GM23338 (cell line): Measurements from ENCODE around the gene GRIPAP1.

Experiments
- CREB1 ChIP-seq: fragments of 250-450 bp; sonication (Bioruptor Pico); IDR thresholded peaks from 2 replicates; pipeline ENCODE4 v1.5.0; 2020; ENCODE audit warnings: low read depth, mild to moderate bottlenecking, moderate library complexity
- CTCF ChIP-seq, 2 experiments: fragments of 200-600 bp in 1 of 2; sonication (generic) in 1 of 2; conservative IDR thresholded peaks; 2 replicates each; pipeline versions ENCODE4 v1.5.1 to v1.6.1; 2016 to 2017; ENCODE audit warnings: antibody characterized with exemption in 2 of 2, low read depth in 2 of 2, mild to moderate bottlenecking in 2 of 2, moderate library complexity in 1 of 2
- EZH2 ChIP-seq: fragments of 200-600 bp; sonication (generic); IDR thresholded peaks from one replicate; pipeline ENCODE4 v1.8.0; 2017; ENCODE audit warnings: antibody characterized with exemption, mild to moderate bottlenecking, low read depth; ENCODE audit not compliant: unreplicated experiment
- EZH2phosphoT487 ChIP-seq: fragments of 200-600 bp; sonication (generic); IDR thresholded peaks from one replicate; pipeline ENCODE4 v1.8.1; 2018; ENCODE audit warnings: antibody characterized with exemption; ENCODE audit not compliant: unreplicated experiment
- JUNB ChIP-seq: IDR thresholded peaks from one replicate; pipeline ENCODE4 v1.6.1; 2016; ENCODE audit warnings: antibody characterized with exemption; ENCODE audit not compliant: unreplicated experiment
- NANOG ChIP-seq: IDR thresholded peaks from 2 replicates; pipeline ENCODE4 v1.6.1; 2016; ENCODE audit warnings: antibody characterized with exemption, borderline replicate concordance
- POLR2AphosphoS5 ChIP-seq: IDR thresholded peaks from 2 replicates; pipeline ENCODE4 v1.6.1; 2016; ENCODE audit warnings: antibody characterized with exemption, low read depth
- STAT1 ChIP-seq: IDR thresholded peaks from one replicate; pipeline ENCODE4 v1.6.1; 2016; ENCODE audit warnings: antibody characterized with exemption; ENCODE audit not compliant: unreplicated experiment
- ZNF114 ChIP-seq: fragments of 250-450 bp; sonication (Bioruptor Pico); IDR thresholded peaks from 2 replicates; pipeline ENCODE4 v1.5.0; 2020; ENCODE audit warnings: mild to moderate bottlenecking, moderate library complexity
- TF ChIP-seq, protein P1 (sequence below): IDR thresholded peaks from one replicate; pipeline ENCODE4 v1.6.1; 2018; ENCODE audit warnings: antibody characterized with exemption; ENCODE audit not compliant: unreplicated experiment
- TF ChIP-seq, protein P2 (sequence below): IDR thresholded peaks from 2 replicates; pipeline ENCODE4 v1.6.1; 2016; ENCODE audit warnings: antibody characterized with exemption
- TF ChIP-seq, protein P3 (sequence below): fragments of 250-450 bp; sonication (Bioruptor Pico); IDR thresholded peaks from 2 replicates; pipeline ENCODE4 v1.5.0; 2020; ENCODE audit warnings: mild to moderate bottlenecking, moderate library complexity

GRCh38 chrX:49000636-49001035 lies 1.4 kb downstream of the GRIPAP1 start:
- TF ChIP-seq CTCF (conservative IDR thresholded peaks at IDR 0.05; ENCODE audit: low read depth in 2 of 2) (no peak), EZH2 (no peak), EZH2phosphoT487 (no peak), POLR2AphosphoS5 (no peak), CREB1 (CRISPR knock-in tag) (no peak), ZNF114 (no peak), JUNB (no peak), NANOG (no peak), STAT1 (no peak)
- TF ChIP-seq, protein P1, sequence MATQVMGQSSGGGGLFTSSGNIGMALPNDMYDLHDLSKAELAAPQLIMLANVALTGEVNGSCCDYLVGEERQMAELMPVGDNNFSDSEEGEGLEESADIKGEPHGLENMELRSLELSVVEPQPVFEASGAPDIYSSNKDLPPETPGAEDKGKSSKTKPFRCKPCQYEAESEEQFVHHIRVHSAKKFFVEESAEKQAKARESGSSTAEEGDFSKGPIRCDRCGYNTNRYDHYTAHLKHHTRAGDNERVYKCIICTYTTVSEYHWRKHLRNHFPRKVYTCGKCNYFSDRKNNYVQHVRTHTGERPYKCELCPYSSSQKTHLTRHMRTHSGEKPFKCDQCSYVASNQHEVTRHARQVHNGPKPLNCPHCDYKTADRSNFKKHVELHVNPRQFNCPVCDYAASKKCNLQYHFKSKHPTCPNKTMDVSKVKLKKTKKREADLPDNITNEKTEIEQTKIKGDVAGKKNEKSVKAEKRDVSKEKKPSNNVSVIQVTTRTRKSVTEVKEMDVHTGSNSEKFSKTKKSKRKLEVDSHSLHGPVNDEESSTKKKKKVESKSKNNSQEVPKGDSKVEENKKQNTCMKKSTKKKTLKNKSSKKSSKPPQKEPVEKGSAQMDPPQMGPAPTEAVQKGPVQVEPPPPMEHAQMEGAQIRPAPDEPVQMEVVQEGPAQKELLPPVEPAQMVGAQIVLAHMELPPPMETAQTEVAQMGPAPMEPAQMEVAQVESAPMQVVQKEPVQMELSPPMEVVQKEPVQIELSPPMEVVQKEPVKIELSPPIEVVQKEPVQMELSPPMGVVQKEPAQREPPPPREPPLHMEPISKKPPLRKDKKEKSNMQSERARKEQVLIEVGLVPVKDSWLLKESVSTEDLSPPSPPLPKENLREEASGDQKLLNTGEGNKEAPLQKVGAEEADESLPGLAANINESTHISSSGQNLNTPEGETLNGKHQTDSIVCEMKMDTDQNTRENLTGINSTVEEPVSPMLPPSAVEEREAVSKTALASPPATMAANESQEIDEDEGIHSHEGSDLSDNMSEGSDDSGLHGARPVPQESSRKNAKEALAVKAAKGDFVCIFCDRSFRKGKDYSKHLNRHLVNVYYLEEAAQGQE, result no peak
- TF ChIP-seq, protein P2, sequence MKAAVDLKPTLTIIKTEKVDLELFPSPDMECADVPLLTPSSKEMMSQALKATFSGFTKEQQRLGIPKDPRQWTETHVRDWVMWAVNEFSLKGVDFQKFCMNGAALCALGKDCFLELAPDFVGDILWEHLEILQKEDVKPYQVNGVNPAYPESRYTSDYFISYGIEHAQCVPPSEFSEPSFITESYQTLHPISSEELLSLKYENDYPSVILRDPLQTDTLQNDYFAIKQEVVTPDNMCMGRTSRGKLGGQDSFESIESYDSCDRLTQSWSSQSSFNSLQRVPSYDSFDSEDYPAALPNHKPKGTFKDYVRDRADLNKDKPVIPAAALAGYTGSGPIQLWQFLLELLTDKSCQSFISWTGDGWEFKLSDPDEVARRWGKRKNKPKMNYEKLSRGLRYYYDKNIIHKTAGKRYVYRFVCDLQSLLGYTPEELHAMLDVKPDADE, result no peak
- TF ChIP-seq, protein P3, sequence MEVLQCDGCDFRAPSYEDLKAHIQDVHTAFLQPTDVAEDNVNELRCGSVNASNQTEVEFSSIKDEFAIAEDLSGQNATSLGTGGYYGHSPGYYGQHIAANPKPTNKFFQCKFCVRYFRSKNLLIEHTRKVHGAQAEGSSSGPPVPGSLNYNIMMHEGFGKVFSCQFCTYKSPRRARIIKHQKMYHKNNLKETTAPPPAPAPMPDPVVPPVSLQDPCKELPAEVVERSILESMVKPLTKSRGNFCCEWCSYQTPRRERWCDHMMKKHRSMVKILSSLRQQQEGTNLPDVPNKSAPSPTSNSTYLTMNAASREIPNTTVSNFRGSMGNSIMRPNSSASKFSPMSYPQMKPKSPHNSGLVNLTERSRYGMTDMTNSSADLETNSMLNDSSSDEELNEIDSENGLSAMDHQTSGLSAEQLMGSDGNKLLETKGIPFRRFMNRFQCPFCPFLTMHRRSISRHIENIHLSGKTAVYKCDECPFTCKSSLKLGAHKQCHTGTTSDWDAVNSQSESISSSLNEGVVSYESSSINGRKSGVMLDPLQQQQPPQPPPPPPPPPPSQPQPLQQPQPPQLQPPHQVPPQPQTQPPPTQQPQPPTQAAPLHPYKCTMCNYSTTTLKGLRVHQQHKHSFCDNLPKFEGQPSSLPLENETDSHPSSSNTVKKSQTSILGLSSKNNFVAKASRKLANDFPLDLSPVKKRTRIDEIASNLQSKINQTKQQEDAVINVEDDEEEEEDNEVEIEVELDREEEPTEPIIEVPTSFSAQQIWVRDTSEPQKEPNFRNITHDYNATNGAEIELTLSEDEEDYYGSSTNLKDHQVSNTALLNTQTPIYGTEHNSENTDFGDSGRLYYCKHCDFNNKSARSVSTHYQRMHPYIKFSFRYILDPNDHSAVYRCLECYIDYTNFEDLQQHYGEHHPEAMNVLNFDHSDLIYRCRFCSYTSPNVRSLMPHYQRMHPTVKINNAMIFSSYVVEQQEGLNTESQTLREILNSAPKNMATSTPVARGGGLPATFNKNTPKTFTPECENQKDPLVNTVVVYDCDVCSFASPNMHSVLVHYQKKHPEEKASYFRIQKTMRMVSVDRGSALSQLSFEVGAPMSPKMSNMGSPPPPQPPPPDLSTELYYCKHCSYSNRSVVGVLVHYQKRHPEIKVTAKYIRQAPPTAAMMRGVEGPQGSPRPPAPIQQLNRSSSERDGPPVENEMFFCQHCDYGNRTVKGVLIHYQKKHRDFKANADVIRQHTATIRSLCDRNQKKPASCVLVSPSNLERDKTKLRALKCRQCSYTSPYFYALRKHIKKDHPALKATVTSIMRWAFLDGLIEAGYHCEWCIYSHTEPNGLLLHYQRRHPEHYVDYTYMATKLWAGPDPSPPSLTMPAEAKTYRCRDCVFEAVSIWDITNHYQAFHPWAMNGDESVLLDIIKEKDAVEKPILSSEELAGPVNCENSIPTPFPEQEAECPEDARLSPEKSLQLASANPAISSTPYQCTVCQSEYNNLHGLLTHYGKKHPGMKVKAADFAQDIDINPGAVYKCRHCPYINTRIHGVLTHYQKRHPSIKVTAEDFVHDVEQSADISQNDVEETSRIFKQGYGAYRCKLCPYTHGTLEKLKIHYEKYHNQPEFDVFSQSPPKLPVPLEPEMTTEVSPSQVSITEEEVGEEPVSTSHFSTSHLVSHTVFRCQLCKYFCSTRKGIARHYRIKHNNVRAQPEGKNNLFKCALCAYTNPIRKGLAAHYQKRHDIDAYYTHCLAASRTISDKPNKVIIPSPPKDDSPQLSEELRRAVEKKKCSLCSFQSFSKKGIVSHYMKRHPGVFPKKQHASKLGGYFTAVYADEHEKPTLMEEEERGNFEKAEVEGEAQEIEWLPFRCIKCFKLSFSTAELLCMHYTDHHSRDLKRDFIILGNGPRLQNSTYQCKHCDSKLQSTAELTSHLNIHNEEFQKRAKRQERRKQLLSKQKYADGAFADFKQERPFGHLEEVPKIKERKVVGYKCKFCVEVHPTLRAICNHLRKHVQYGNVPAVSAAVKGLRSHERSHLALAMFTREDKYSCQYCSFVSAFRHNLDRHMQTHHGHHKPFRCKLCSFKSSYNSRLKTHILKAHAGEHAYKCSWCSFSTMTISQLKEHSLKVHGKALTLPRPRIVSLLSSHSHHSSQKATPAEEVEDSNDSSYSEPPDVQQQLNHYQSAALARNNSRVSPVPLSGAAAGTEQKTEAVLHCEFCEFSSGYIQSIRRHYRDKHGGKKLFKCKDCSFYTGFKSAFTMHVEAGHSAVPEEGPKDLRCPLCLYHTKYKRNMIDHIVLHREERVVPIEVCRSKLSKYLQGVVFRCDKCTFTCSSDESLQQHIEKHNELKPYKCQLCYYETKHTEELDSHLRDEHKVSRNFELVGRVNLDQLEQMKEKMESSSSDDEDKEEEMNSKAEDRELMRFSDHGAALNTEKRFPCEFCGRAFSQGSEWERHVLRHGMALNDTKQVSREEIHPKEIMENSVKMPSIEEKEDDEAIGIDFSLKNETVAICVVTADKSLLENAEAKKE, result no peak
